ENCODE data around the gene L3HYPDH. TPM values are rescaled to one million over a fixed set of nuclear protein-coding genes. Genes with fewer than 3 reads are reported as not detected.

The L3HYPDH gene
- polyA plus RNA-seq, 1 donor from 2014 or later, result 10.1 TPM

GRCh38 chr14:59424341-59425071 is 59.7 kb downstream of the L3HYPDH start:
- peaks cover 14 to 26% (median 23%) of the 10 kb centered on the region in 3 donors for H3K4me1 Mint-ChIP-seq
- H3K27ac Mint-ChIP-seq, result no peak overlapping the region

More at GRCh38 chr14:59424341-59425071, 59.7 kb downstream of the L3HYPDH start:
- Mint-ChIP-seq H3K9me3 (no peaks in the 10 kb centered on the region), H3K4me3 (no peak overlapping the region), H3K27me3 (no peaks in the 10 kb centered on the region), H3K36me3 (no peaks in the 10 kb centered on the region)

Other genes starting within 250 kb of the L3HYPDH start
- gene GPR135, start 19.0 kb downstream of the L3HYPDH start, polyA plus RNA-seq, result 0.36 TPM
- gene JKAMP, start 109 bp upstream of the L3HYPDH start, polyA plus RNA-seq, result 40.9 TPM
- not detected for gene CCDC175, start 92.4 kb upstream of the L3HYPDH start, polyA plus RNA-seq